T-cell (primary cell): ENCODE measurements around the gene NUMB. TPM values are rescaled to one million over a fixed set of nuclear protein-coding genes. Genes with fewer than 3 reads are reported as not detected.
A peak's percentile ranks its signal among the peaks of the same experiment; 100 is the strongest.
"Not testable (repeated sequence)": the region's sequence is repeated elsewhere in the genome, so short reads cannot be mapped to it uniquely, and the experiment has no call there.

ENCODE experiments used
- ATAC-seq, 4 experiments: fragments of 200-7000 bp in 3 of 4; fragments of 150-1000 bp in 1 of 4; cut with Tn5 transposase; replicated peaks in 1 of 4; 1 replicate in 3 of 4; 2 replicates in 1 of 4; pipeline ENCODE4 v1.10.0; 2021; ENCODE audit warnings: moderate library complexity in 3 of 4, mild to moderate bottlenecking in 2 of 4, moderate number of reproducible peaks in 1 of 4
- CTCF ChIA-PET, 2 donors: fragments of 300-600 bp; sonication (Branson Sonifier 250); formaldehyde crosslinking; loops; one replicate each; lab custom pipeline; 2022; ENCODE audit warnings: antibody characterized with exemption in 2 of 2; lab: Charles Lee
- POLR2A ChIA-PET, 2 donors: fragments of 300-600 bp; sonication (Branson Sonifier 250); formaldehyde crosslinking; loops; one replicate each; lab custom pipeline; 2022; ENCODE audit warnings: antibody characterized with exemption in 2 of 2; lab: Charles Lee
- DNase-seq, 35 experiments: peaks; one replicate each; pipeline versions ENCODE4 v3.0.0 to v3.0.0-alpha.2; 2013 to 2023
- H3K27ac ChIP-seq: one replicate; pipeline ENCODE4 v1.5.1; 2013; ENCODE audit warnings: low read length
- H3K27me3 ChIP-seq, 2 experiments: replicated peaks in 1 of 2; 1 replicate in 1 of 2; 2 replicates in 1 of 2; pipeline versions ENCODE4 v1.6.1 to v1.7.0; 2013; ENCODE audit warnings: low read length in 1 of 2, mixed read lengths in 1 of 2; ENCODE audit not compliant: control insufficient read depth in 2 of 2, insufficient read depth in 2 of 2; ENCODE audit errors: extremely low read depth in 1 of 2
- H3K36me3 ChIP-seq, 2 donors: 1 replicate in 1 of 2; 2 replicates in 1 of 2; pipeline versions ENCODE4 v1.6.1 to v1.7.0; 2013; ENCODE audit warnings: low read length in 1 of 2; ENCODE audit not compliant: control insufficient read depth in 2 of 2, insufficient read depth in 1 of 2; ENCODE audit errors: extremely low read depth in 1 of 2
- H3K4me1 ChIP-seq, 2 experiments: 1 replicate in 1 of 2; 2 replicates in 1 of 2; pipeline versions ENCODE4 v1.6.1 to v1.7.0; 2013; ENCODE audit warnings: low read length in 2 of 2, mixed read lengths in 1 of 2; ENCODE audit not compliant: insufficient read depth in 2 of 2, control insufficient read depth in 1 of 2; ENCODE audit errors: extremely low read depth in 1 of 2
- H3K4me3 ChIP-seq, 2 donors: 1 replicate in 1 of 2; 2 replicates in 1 of 2; pipeline versions ENCODE4 v1.5.1 to v1.7.0; 2013; ENCODE audit warnings: mild to moderate bottlenecking in 2 of 2, low read length in 1 of 2, moderate library complexity in 1 of 2; ENCODE audit not compliant: control insufficient read depth in 1 of 2; ENCODE audit errors: extremely low read depth in 1 of 2
- H3K9me3 ChIP-seq: 2 replicates; pipeline ENCODE4 v1.7.0; 2013
- H3K27ac Mint-ChIP-seq, 2 donors: one replicate each; pipeline ENCODE4 v1.8.0; 2020 to 2021; ENCODE audit warnings: mild to moderate bottlenecking in 2 of 2, mixed read lengths in 2 of 2
- H3K27me3 Mint-ChIP-seq, 2 donors: one replicate each; pipeline ENCODE4 v1.8.0; 2021 to 2022; ENCODE audit warnings: mixed read lengths in 2 of 2
- H3K36me3 Mint-ChIP-seq: one replicate; pipeline ENCODE4 v1.8.0; 2021; ENCODE audit warnings: mixed read lengths
- H3K4me1 Mint-ChIP-seq, 3 donors: one replicate each; pipeline ENCODE4 v1.8.0; 2020 to 2022; ENCODE audit warnings: mixed read lengths in 3 of 3, mild to moderate bottlenecking in 1 of 3
- H3K4me3 Mint-ChIP-seq, 3 donors: one replicate each; pipeline ENCODE4 v1.8.0; 2020 to 2022; ENCODE audit warnings: mild to moderate bottlenecking in 3 of 3, mixed read lengths in 3 of 3, moderate library complexity in 3 of 3
- H3K9me3 Mint-ChIP-seq, 3 donors: one replicate each; pipeline ENCODE4 v1.8.0; 2020 to 2022; ENCODE audit warnings: mixed read lengths in 3 of 3
- WGBS: methylation state at CpG from one replicate; pipeline ENCODE4 v1.1.5; 2013; ENCODE audit warnings: missing lambda C conversion rate; ENCODE audit not compliant: insufficient coverage; 5-methylcytosine and 5-hydroxymethylcytosine counted together
- total RNA-seq, 35 experiments: library from RNA in 6 of 35; stranded (reverse) in 6 of 35; fragments of 120-200 nt in 1 of 35; gene quantifications; one replicate each; pipeline versions ENCODE4 v1.2.1 to v1.2.4 and lab custom pipeline; 2013 to 2026

NUMB gene
- total RNA-seq, 5 donors from 2014 or later (not counting 1 experiment from before 2014, with no cell fraction given): 45.1 to 52.6 (median 49.1) TPM

DNA sequence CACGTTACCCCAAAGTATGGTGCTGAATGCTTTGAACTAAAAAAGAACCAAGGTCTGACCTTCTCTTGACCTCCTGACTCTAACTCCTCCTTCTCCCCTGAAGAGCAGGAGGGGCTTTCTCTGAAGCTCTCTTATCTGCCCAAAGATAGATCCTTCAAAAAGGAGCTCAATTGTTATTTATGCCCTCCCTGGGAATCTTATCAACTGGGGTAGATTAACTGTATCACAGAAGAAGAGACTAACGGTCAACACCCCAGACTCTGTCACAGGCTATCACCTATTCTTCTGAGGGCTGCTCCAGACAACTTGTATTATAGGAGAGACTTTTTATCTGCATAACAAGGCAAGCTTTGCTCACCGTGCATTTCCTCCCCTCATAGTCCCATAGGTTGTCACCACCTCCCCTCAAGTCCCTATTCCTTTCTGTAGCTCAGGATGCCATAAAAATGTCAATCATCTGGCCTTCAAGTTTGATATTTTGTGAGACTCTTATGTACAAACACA lies 134.4 kb downstream of the NUMB start:
- DNase-seq (no peak), ATAC-seq (no peak)
- H3K27ac Mint-ChIP-seq: peak overlapping the region; percentile 47 to 60
- Histone ChIP-seq H3K4me3 (no peak overlapping the region), H3K27me3 (no peaks in the 10 kb centered on the region), H3K27ac (no peak overlapping the region), H3K4me1 (peaks cover 12 to 14% of the 10 kb centered on the region in 2 experiments), H3K9me3 (no peaks in the 10 kb centered on the region), H3K36me3 (no peaks in the 10 kb centered on the region)
- peak overlapping the region in 1 of 3 donors; percentile 72 for H3K4me3 Mint-ChIP-seq
- CTCF ChIA-PET: no interaction called here
- WGBS: no CpG with 5 or more reads among the region's 3 CpGs
- POLR2A ChIA-PET: no interaction called here
- H3K36me3 Mint-ChIP-seq: peaks cover 10% of the 10 kb centered on the region
- no peaks in the 10 kb centered on the region for H3K27me3 Mint-ChIP-seq
- H3K9me3 Mint-ChIP-seq: no peaks in the 10 kb centered on the region
- peaks cover 38 to 56% (median 41%) of the 10 kb centered on the region in 3 donors for H3K4me1 Mint-ChIP-seq

DNA sequence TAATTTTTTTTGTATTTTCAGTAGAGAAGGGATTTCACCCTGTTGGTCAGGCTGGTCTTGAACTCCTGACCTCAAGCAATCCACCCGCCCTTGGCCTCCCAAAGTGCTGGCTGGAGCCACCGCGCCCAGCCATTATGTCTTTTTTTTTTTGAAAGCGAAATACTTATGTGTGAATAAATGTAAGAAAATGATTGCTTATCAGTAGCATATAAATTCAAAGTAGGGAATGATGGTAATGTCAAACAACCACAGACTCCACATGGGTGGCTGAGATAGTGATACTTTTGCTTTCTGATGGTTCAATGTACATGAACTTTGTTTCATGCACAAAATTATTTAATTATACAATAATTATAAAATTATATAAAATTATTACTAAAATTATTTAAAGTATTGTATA lies 145.2 kb downstream of the NUMB start:
- POLR2A ChIA-PET: no interaction called here

DNA sequence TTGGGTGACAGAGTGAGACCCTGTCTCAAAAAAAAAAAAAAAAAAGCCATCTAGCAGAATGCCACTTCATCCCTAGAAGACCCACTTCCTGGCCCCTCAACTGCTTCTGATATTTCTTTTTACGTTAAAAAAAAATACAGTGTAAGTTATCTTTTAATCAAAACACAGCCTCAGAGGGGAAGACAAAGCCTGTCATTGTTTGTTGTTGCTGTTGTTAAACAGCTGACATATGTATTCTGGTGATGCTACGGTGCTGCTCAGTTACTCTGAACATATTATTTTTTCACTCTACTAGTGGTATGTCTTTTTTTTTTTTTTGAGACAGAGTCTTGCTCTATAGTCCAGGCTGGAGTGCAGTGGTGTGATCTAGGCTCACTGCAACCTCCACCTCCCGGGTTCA lies 145.7 kb downstream of the NUMB start:
- Mint-ChIP-seq H3K9me3 (no peaks in the 10 kb centered on the region), H3K36me3 (peaks cover 18% of the 10 kb centered on the region), H3K27ac (no peak overlapping the region), H3K27me3 (no peaks in the 10 kb centered on the region), H3K4me1 (peaks cover 6 to 14% (median 11%) of the 10 kb centered on the region in 3 donors), H3K4me3 (no peak overlapping the region)
- DNase-seq: no peak
- no peak for ATAC-seq
- POLR2A ChIA-PET: no interaction called here
- H3K36me3 ChIP-seq: peaks cover 3% of the 10 kb centered on the region in 2 donors
- H3K27ac ChIP-seq: no peak overlapping the region
- CTCF ChIA-PET: no interaction called here
- no CpG with 5 or more reads among the region's 3 CpGs for WGBS
- H3K4me3 ChIP-seq: no peak overlapping the region
- H3K4me1 ChIP-seq: no peaks in the 10 kb centered on the region
- H3K27me3 ChIP-seq: no peaks in the 10 kb centered on the region
- H3K9me3 ChIP-seq: no peaks in the 10 kb centered on the region

More for the DNA sequence above, 145.2 kb downstream of the NUMB start:
- CTCF ChIA-PET: no interaction called here
- no peaks in the 10 kb centered on the region for H3K27me3 Mint-ChIP-seq
- no peak for ATAC-seq
- Histone ChIP-seq H3K27ac (no peak overlapping the region), H3K9me3 (no peaks in the 10 kb centered on the region), H3K27me3 (no peaks in the 10 kb centered on the region), H3K36me3 (peaks cover 3% of the 10 kb centered on the region in 2 donors), H3K4me3 (no peak overlapping the region), H3K4me1 (no peaks in the 10 kb centered on the region)
- H3K36me3 Mint-ChIP-seq: peaks cover 18% of the 10 kb centered on the region
- H3K4me3 Mint-ChIP-seq: no peak overlapping the region
- H3K9me3 Mint-ChIP-seq: no peaks in the 10 kb centered on the region
- peaks cover 1 to 14% (median 11%) of the 10 kb centered on the region in 3 donors for H3K4me1 Mint-ChIP-seq
- no peak overlapping the region for H3K27ac Mint-ChIP-seq
- WGBS: 100% methylated on average over 1 of the region's 4 CpGs
- no peak for DNase-seq

DNA sequence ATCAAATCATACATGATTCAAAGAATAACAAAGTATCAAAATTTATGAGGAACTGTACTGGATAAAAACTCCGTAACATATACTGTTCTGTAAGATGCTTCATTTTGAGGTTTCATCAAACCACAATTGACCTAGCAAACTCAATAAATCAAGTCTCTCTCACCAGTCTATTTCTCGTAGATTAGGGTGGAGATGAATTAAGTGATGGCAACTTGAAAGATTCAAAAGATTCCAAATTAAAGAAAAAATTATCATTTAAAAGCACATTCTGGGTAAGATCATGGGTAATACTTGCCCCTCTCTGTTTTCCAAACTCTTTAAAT lies 146.7 kb downstream of the NUMB start:
- no peaks in the 10 kb centered on the region for H3K27me3 ChIP-seq
- no peaks in the 10 kb centered on the region for H3K9me3 Mint-ChIP-seq
- H3K4me1 Mint-ChIP-seq: peaks cover 11 to 17% (median 13%) of the 10 kb centered on the region in 3 donors
- H3K27ac Mint-ChIP-seq: no peak overlapping the region
- H3K27me3 Mint-ChIP-seq: no peaks in the 10 kb centered on the region
- H3K36me3 Mint-ChIP-seq: peaks cover 22% of the 10 kb centered on the region
- DNase-seq (no peak), ATAC-seq (no peak)
- no CpG with 5 or more reads among the region's 2 CpGs for WGBS
- no peak overlapping the region for H3K4me3 ChIP-seq
- ChIA-PET POLR2A (no interaction called here), CTCF (interaction anchor here in 1 of 2 donors (1.4 kb wide), 1 partner anchor 16 kb away, joined by 3 read pairs; no protein-coding TSS in a partner anchor)
- no peak overlapping the region for H3K4me3 Mint-ChIP-seq
- H3K4me1 ChIP-seq: no peaks in the 10 kb centered on the region
- no peaks in the 10 kb centered on the region for H3K9me3 ChIP-seq
- no peak overlapping the region for H3K27ac ChIP-seq
- H3K36me3 ChIP-seq: peaks cover 3% of the 10 kb centered on the region in 2 donors

DNA sequence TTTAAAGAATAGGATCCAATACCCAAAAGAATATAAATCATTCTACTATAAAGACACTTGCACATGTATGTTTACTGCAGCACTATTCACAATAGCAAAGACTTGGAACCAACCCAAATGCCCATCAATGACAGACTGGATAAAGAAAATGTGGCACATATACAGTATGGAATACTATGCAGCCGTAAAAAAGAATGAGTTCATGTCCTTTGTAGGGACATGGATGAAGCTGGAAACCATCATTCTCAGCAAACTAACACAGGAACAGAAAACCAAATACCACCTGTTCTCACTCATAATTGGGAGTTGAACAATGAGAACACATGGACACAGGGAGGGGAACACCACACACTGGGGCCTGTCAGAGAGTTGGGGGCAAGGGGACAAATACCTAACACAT lies 149.1 kb downstream of the NUMB start:
- DNase-seq, H3K9me3 ChIP-seq, H3K27me3 Mint-ChIP-seq, H3K36me3 ChIP-seq, H3K4me3 ChIP-seq, H3K4me3 Mint-ChIP-seq, H3K27ac Mint-ChIP-seq, ATAC-seq, H3K27ac ChIP-seq, H3K4me1 ChIP-seq, H3K27me3 ChIP-seq, CTCF ChIA-PET, H3K9me3 Mint-ChIP-seq, POLR2A ChIA-PET: not testable (repeated sequence)
- peaks cover 9 to 24% (median 13%) of the 10 kb centered on the region in 3 donors for H3K4me1 Mint-ChIP-seq
- WGBS: no CpG with 5 or more reads among the region's 1 CpG
- peaks cover 19% of the 10 kb centered on the region for H3K36me3 Mint-ChIP-seq

DNA sequence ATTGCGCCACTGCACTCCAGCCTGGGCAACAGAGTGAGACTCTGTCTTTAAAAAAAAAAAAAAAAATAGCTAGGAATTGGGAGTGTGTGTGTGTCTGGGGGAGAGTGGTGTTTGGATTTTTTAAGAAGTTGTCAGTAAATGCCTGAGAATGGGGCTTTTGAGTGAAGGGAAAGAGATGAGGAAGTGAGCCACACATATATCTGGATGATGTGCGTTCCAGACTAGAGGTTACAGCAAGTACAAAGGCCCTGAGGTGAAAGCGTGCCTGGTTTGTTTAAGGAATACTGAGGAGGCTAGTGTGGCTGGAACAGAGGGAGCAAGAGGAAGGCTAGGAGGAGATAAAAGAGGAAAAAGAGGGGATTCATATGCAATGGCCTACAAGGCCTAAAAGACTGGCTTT lies 151.1 kb downstream of the NUMB start:
- Mint-ChIP-seq H3K27ac (peak overlapping the region in 1 of 2 donors; percentile 29), H3K27me3 (no peaks in the 10 kb centered on the region), H3K4me1 (peaks cover 9 to 25% (median 13%) of the 10 kb centered on the region in 3 donors), H3K9me3 (no peaks in the 10 kb centered on the region), H3K4me3 (no peak overlapping the region), H3K36me3 (peaks cover 19% of the 10 kb centered on the region)
- Histone ChIP-seq H3K36me3 (peaks cover 0 to 3% of the 10 kb centered on the region in 2 donors), H3K4me3 (no peak overlapping the region), H3K27me3 (no peaks in the 10 kb centered on the region), H3K4me1 (no peaks in the 10 kb centered on the region), H3K27ac (no peak overlapping the region), H3K9me3 (no peaks in the 10 kb centered on the region)
- ATAC-seq: no peak
- no peak for DNase-seq
- WGBS: 95% methylated on average over 3 of the region's 3 CpGs
- ChIA-PET CTCF (interaction anchor here (0.5 to 0.6 kb wide), 3 partner anchors 115 to 202 kb away, joined by 3 to 5 read pairs (median 4); no protein-coding TSS in a partner anchor), POLR2A (interaction anchor here in 1 of 2 donors (0.6 kb wide), 1 partner anchor 9 kb away, joined by 3 read pairs; no protein-coding TSS in a partner anchor)
